ENCODE measurements around the gene CSTA. TPM values are rescaled to one million over a fixed set of nuclear protein-coding genes. Genes with fewer than 3 reads are reported as not detected.

The CSTA gene
- polyA plus RNA-seq (2011; rRNA removed) (0.58 and 1.0 TPM in 2 replicates), polyA minus RNA-seq (2011; rRNA and poly(A)+ RNA removed) (not detected in 2 replicates)

GRCh38 chr3:122324871-122325323 is at the start of gene CSTA:
Gene CSTA (plus strand): TSS chr3:122325248. CDS start chr3:122325293, 45 bp downstream.
- no peak for DNase-seq (ENCODE audit: low read depth, low spot score)
- Histone ChIP-seq H3K27me3 (ENCODE audit: control insufficient read depth, insufficient read depth, low read length) (no peaks in the 10 kb centered on the region), H3K4me3 (ENCODE audit: low read depth, low read length) (no peak within 1 kb of the TSS), H3K27ac (ENCODE audit: low read depth, low read length) (no peak within 1 kb of the TSS), H3K9me3 (ENCODE audit: control insufficient read depth, insufficient read depth, low read length) (no peaks in the 10 kb centered on the region)
- TF ChIP-seq CTCF (IDR thresholded peaks at IDR 0.05; ENCODE audit: low read depth, low read length) = no peak
- POLR2A ChIA-PET = no interaction called here
- CTCF ChIA-PET = no interaction called here

- Histone ChIP-seq H3K27me3 (ENCODE audit: control insufficient read depth, insufficient read depth, low read length) (no peaks in the 10 kb centered on the region), H3K9me3 (ENCODE audit: control insufficient read depth, insufficient read depth, low read length) (no peaks in the 10 kb centered on the region), H3K27ac (ENCODE audit: low read depth, low read length) (no peak overlapping the region), H3K4me3 (ENCODE audit: low read depth, low read length) (no peak overlapping the region)
- ChIA-PET POLR2A (no interaction called here), CTCF (no interaction called here)
- no peak for DNase-seq (ENCODE audit: low read depth, low spot score)
- no peak for TF ChIP-seq CTCF (IDR thresholded peaks at IDR 0.05; ENCODE audit: low read depth, low read length)
Measured at GRCh38 chr3:122281891-122282290, 43.2 kb upstream of the CSTA start.

GRCh38 chr3:122283796-122284445 is 41.1 kb upstream of the CSTA start:
- H3K4me3 ChIP-seq (ENCODE audit: low read depth, low read length) = no peak overlapping the region

GRCh38 chr3:122284486-122284885 is 40.6 kb upstream of the CSTA start:
- no peaks in the 10 kb centered on the region for H3K27me3 ChIP-seq (ENCODE audit: control insufficient read depth, insufficient read depth, low read length)
- TF ChIP-seq CTCF (IDR thresholded peaks at IDR 0.05; ENCODE audit: low read depth, low read length) = no peak
- DNase-seq (ENCODE audit: low read depth, low spot score) = no peak
- no peak overlapping the region for H3K4me3 ChIP-seq (ENCODE audit: low read depth, low read length)
- H3K9me3 ChIP-seq (ENCODE audit: control insufficient read depth, insufficient read depth, low read length) = no peaks in the 10 kb centered on the region
- H3K27ac ChIP-seq (ENCODE audit: low read depth, low read length) = no peak overlapping the region
- ChIA-PET POLR2A (no interaction called here), CTCF (no interaction called here)

More at GRCh38 chr3:122283796-122284445, 41.1 kb upstream of the CSTA start:
- ChIA-PET POLR2A (no interaction called here), CTCF (no interaction called here)
- DNase-seq (ENCODE audit: low read depth, low spot score) = no peak
- Histone ChIP-seq H3K27ac (ENCODE audit: low read depth, low read length) (no peak overlapping the region), H3K9me3 (ENCODE audit: control insufficient read depth, insufficient read depth, low read length) (no peaks in the 10 kb centered on the region), H3K27me3 (ENCODE audit: control insufficient read depth, insufficient read depth, low read length) (no peaks in the 10 kb centered on the region)
- TF ChIP-seq CTCF (IDR thresholded peaks at IDR 0.05; ENCODE audit: low read depth, low read length) = no peak

- no peak for DNase-seq (ENCODE audit: low read depth, low spot score)
- no peaks in the 10 kb centered on the region for H3K9me3 ChIP-seq (ENCODE audit: control insufficient read depth, insufficient read depth, low read length)
- ChIA-PET CTCF (no interaction called here), POLR2A (no interaction called here)
- H3K27me3 ChIP-seq (ENCODE audit: control insufficient read depth, insufficient read depth, low read length) = peaks cover 8% of the 10 kb centered on the region
- no peak overlapping the region for H3K27ac ChIP-seq (ENCODE audit: low read depth, low read length)
- H3K4me3 ChIP-seq (ENCODE audit: low read depth, low read length) = no peak overlapping the region
- TF ChIP-seq CTCF (IDR thresholded peaks at IDR 0.05; ENCODE audit: low read depth, low read length) = no peak
Measured at GRCh38 chr3:122294359-122294758, 30.7 kb upstream of the CSTA start.

Measured in AG04450 (cell line).